DMS53 treated with DMSO at 0.1 percent for 48 hours (cell line): Measurements from ENCODE around the gene LDB2.
A peak's percentile ranks its signal among the peaks of the same experiment; 100 is the strongest.

Source experiments
- DNase-seq: peaks from one replicate; lab custom pipeline; 2025; ENCODE audit not compliant: unreplicated experiment; lab: John Stamatoyannopoulos, UW

Gene LDB2

DNA sequence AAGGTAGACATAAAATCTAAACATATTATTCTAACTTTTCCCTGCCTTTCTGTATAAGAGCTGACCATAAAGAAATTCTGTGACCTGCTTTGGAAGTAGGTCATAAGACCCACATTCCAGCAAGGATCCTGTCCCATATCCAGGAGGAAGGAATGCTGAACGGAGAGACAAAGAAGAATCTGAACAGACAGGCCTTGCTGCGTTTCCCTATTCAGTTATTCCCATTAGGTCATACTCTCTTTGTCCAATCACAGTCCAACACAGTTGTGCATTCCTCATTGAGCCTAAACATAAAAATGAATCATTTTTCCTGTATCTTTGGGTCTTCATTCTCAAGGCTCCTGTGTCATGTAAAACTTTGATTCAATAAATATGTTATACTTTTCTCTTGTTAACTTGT lies 384.6 kb downstream of the LDB2 start:
- no peak for DNase-seq

DNA sequence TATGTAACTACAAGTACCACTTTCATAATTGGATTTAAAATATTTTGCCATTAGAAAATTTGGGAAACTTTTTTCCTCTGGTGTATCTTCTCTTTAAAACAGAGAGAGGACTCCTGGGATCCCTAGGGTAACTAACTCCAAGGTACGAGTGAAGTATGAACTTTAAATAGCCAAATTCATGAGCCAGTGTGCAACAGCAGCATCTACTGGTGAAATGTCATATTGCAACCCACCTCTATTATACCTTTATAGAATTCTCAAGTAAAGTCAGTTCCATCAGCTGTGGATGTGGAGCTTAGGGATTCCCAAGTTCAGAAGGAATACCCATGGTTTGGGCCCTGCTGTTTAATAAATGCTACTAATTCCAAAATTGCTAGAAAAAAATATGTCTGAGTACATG lies 389.5 kb downstream of the LDB2 start:
- peak; percentile 22 for DNase-seq

GRCh38 chr4:16505726-16506125 lies 392.7 kb downstream of the LDB2 start:
- DNase-seq = no peak

DNA sequence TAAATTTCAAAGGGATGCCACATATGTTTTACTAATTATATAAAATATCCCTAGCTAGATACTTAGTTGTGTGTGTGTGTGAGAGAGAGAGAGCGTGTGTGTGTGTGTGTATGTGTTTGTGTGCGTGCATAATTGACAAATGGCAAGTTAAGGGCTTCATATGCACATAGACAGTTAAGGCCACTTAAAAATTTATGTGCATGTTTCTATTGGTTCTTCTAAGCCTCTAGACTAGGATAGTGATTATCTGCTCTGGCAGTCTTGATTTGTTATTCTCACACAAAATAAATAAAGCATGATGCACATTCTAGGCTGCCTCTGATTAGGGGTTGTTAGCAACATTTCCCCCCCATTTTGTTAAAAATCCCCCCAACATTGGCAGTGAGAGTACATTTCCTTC lies 393.2 kb downstream of the LDB2 start:
- DNase-seq = no peak

GRCh38 chr4:16503421-16504100 lies 394.9 kb downstream of the LDB2 start:
- DNase-seq = no peak

DNA sequence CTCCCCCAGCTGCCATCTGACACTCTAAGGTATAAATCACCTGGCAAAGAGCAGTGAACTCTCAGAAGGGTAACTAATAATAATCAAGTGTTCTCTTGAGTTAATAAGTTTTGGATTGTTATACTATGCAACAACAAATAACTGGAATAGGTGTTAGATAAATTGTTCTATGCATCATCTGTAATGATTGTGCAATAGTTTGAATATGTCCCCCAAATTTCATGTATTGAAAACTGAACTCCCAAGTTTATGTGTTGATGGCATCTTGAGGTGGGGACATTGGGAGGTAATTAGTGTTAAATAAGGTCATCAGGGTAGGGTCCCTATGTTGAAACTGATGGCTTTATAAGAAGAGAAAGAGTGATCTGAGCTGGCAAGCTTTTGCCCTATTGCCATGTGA lies 399.5 kb downstream of the LDB2 start:
- DNase-seq = no peak

DNA sequence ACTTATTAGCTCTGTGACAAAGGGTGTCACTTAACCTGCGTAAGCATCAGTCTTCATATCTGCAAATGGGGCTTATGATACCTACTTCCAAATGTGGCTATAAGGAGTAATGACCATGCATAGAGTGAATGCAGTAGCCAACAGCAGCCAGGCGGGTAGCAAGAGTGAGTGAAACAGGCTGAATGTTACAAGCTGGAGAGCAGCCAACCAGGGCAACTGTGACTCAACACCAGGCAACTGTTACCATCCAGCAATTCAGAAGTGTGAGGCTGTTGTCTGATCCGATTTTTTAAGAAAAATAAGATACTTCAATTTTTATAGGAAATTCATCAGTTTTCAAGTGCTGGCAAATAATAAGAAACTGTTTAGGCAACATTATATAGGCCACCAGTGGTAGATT lies 401.9 kb downstream of the LDB2 start:
- no peak for DNase-seq

DNA sequence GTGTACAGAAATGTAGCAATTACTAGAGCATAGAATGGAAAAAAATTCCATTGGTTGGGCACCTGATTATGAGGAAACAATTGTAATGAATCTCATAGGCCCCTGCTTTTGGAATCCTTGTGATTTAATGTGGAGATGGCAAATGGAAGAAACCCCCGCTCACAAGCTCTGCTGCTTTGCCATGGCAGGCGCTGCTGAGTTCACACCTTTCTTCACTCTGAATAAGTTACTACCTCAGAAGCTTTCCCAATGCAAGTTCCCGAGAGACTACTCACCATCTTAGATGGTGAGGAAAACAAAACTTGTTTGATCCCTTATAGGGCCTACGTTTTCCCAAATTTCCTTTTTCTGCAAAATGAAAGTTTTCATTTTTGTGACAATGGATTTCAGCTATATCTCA lies 405.6 kb downstream of the LDB2 start:
- DNase-seq = no peak

DNA sequence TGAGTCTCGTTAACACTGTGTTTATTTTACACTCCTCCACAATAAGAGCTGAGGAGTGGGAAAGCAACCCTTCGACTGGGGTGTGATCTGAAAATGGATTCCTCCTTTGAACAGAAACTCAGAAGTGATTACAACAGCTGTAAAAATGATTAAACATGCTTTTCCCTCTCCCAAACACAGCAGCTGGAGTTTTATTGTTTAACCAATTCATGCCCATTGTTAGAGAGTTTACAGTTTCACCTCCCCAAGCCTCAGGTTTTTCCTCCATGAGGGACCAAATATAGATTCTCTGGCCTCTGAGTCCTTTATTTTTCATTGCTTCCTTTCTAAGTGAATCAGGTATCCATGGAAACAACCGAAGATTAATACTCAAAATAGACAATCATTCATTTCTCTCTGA lies 409.2 kb downstream of the LDB2 start:
- no peak for DNase-seq

- no peak for DNase-seq
These were observed 410.4 kb downstream of the LDB2 start for GRCh38 chr4:16488084-16488483.

DNA sequence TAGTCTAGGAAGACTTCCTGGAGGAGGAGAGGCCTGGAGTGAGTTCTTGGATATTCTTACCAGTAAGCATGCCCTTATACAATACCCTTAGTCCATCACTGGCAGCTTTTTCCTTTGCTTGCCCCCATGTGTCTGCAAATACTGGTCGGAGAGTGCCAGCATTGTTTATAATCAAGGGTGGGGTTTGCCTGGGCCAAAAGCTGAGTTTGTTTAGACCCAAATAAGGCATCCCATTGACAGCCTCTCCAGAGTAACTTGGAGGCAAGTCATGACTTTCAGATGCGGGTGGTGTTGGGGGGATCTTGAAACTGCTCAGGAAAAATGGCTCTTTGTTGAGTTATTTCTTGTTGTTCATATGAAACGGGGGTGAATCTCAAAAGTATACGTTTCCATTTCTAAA lies 413.7 kb downstream of the LDB2 start:
- DNase-seq = no peak

DNA sequence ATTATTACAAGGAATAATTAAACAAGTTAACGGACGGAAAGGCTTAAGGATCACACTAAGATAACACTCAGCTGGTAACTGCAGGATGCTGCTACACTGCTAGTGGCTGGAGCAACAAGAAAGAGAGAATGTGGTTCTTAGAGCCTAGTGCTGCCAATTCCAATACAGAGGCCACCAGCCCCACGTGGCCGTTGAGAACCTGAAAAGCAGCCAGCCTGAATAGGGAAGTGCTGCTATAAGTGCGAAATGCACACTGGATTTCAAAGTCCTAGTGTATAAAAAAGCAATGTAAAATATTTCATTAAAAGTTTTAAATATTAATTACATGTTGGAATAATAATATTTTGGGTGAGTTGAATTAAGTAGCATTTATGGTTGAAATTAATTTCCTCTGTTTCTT lies 414.9 kb downstream of the LDB2 start:
- DNase-seq = no peak

DNA sequence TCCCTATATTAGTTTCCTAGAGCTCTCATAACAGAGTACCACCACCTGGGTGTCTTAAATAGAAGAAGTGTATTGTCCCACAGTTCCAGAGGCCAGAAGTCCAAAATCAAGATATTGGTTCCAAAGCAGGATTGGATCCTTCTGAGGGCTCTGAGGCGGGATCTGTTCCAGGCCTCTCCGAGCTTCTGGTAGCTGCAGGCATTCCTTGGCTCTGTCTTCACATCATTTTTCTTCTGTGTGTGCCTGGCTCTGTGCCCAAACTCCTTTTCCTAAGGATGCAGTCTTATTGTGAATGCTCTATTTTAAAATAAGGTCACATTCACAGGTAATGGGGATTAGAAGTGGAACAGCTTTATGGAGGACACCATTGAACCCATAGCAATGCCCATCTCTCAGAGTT lies 418.4 kb downstream of the LDB2 start:
- DNase-seq = no peak

GRCh38 chr4:16472537-16472936 lies 425.9 kb downstream of the LDB2 start:
- no peak for DNase-seq

DNA sequence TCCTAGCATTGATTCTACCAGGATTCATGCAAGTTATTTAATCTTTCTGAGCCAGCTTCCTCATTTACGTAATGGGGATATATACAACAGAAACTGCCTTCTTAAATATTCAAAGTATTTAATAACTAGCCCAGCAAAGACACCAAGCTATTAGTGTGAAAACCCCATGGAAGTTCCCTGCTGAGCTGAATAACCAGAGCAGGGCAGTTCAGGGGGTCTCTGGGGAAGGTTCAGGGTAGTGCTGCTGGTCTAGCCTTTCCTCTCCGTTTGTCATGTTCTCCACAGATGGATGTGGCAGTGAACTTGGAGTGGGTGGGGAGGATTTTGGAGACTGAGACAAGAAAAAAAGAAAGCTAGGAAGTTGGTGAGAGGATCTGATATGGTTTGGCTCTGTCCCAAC lies 431.4 kb downstream of the LDB2 start:
- no peak for DNase-seq

DNA sequence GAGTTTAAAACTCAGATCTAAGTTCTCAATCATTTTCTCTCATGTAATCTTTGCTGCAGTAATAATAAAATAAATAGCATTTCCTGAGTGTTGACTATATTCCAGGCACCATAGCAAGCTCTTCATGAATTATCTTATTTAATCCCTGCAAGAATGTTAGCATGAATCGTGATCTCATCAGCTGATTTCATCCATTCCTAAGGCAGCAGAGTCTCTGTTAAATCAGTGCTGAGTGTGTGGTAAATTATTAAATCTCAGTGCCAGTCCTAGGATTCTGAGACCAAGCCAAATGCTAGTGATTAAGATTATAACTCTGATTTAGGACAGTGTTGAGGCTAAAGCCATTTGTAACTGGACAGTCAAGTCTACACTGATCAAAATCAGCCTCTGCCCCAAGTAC lies 431.9 kb downstream of the LDB2 start:
- DNase-seq = no peak

DNA sequence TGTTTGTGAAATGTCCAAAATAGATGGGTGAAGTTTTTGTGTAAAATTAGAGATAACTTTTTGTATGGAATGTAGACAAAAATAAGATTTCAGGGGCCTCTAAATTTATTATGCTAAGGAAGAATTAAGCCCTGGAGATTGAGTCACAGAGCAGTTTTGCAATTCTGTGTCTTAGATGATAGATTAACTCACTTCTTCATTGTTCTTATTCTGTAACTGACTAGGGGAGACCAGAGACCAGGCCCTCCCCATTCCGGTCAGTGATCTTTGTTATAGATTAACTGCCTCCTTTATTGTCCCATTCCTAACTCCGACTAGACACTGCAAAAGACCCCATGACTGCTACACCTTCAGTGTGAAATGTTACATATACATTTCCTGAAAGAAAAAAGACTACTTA lies 433.8 kb downstream of the LDB2 start:
- DNase-seq = no peak

GRCh38 chr4:16462656-16463055 lies 435.8 kb downstream of the LDB2 start:
- no peak for DNase-seq

DNA sequence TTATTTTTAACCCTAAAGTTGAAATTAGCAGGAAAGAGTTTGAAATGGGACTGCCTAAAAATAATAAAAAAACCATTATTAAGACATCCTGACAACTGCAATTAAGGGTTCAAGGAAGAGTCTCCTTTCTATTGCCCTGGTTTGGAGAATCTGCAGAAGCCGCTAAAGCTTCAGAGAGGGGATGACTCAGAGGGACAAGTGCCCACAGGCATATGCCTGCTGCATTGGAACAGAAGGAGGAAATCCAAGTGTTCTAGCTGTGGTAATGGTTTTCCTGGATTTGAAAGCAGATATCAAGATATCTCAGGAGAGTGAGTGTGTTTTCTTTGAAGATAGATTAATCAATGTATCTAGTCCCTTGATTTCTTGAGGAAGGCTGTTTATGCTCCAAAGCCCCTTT lies 437.1 kb downstream of the LDB2 start:
- peak; percentile 5 for DNase-seq

DNA sequence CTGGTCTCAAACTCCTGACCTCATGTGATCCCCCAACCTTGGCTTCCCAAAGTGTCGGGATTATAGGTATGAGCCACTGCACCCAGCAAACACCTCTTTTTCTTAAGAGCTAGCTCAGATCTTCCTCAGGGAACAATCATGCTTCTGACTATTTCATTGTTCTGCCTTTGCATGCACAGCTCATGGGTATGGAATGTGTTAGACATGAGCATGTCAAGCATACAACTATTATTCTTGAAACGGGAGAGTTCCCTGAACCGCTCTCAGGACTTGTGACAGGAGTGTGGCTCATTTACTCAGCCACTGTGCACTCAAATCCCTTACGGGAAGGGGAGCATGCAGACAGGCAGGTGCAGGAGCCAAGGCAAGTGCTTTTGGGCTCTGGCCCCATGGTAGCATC lies 440.5 kb downstream of the LDB2 start:
- no peak for DNase-seq
